K562 (cell line): ENCODE measurements around the gene PSMB10. TPM values are rescaled to one million over a fixed set of nuclear protein-coding genes. Genes with fewer than 3 reads are reported as not detected.

Experiments
- ATAC-seq: fragments of 200-7000 bp; cut with Tn5 transposase; 3 replicates; pipeline ENCODE4 v1.9.1; 2020; ENCODE audit warnings: moderate library complexity
- BruUV-seq: library from RNA; stranded (reverse); fragments of 400-500 nt; replicated peaks from 2 replicates; lab custom pipeline; 2021; lab: Mats Ljungman, UMichigan
- CTCF ChIA-PET: fragments of 300-600 bp; formaldehyde crosslinking; extraction: SDS; loops from one replicate; lab custom pipeline; 2021; ENCODE audit warnings: low intra/inter-chr PET ratio; lab: Yijun Ruan, JAX
- POLR2A ChIA-PET: fragments of 300-600, 350-650 bp; sonication (Branson Sonifier 250); formaldehyde crosslinking; extraction: SDS; loops from one replicate; lab custom pipeline; 2021; ENCODE audit warnings: antibody characterized with exemption, inconsistent platforms; lab: Yijun Ruan, JAX
- DNase-seq, 4 experiments: peaks; one replicate each; pipeline versions ENCODE4 v3.0.0 to v3.0.0-alpha.2; 2011 to 2018; ENCODE audit warnings: low spot score in 3 of 4, mixed read lengths in 3 of 4; ENCODE audit errors: extremely low read depth in 1 of 4
- FAIRE-seq: peaks from 2 replicates; lab custom pipeline; 2011; peaks lifted over from hg19 to GRCh38; lab: Jason Lieb, UNC
- H2AFZ ChIP-seq: 2 replicates; pipeline ENCODE4 v1.6.0; 2011; ENCODE audit warnings: low read depth, low read length, control low read depth, inconsistent platforms
- H3K27ac ChIP-seq: fragments of 200-600 bp; 3 replicates; pipeline ENCODE4 v1.8.0; 2011; ENCODE audit warnings: low read depth, mild to moderate bottlenecking, control low read depth, inconsistent platforms, low read length, moderate library complexity, mixed read lengths; ENCODE audit errors: extremely low read depth
- H3K27me3 ChIP-seq, 2 experiments: fragments of 300-600 bp in 1 of 2; 2 replicates in 1 of 2; 3 replicates in 1 of 2; pipeline versions ENCODE4 v1.6.0 to v1.8.0; 2011; ENCODE audit warnings: inconsistent platforms in 2 of 2, low read length in 2 of 2, mild to moderate bottlenecking in 1 of 2, mixed read lengths in 1 of 2, moderate library complexity in 1 of 2; ENCODE audit not compliant: control insufficient read depth in 2 of 2, insufficient read depth in 2 of 2
- H3K36me3 ChIP-seq: fragments of 300-600 bp; 3 replicates; pipeline ENCODE4 v1.8.0; 2011; ENCODE audit warnings: mild to moderate bottlenecking, low read length, inconsistent platforms; ENCODE audit not compliant: control insufficient read depth, insufficient read depth
- H3K4me1 ChIP-seq, 2 experiments: fragments of 200-600 bp in 1 of 2; replicated peaks in 1 of 2; 2 replicates in 1 of 2; 3 replicates in 1 of 2; pipeline versions ENCODE4 v1.5.1 to v1.8.0; 2011; ENCODE audit warnings: inconsistent platforms in 2 of 2, low read length in 2 of 2, mild to moderate bottlenecking in 1 of 2, mixed read lengths in 1 of 2, moderate library complexity in 1 of 2; ENCODE audit not compliant: control insufficient read depth in 2 of 2, insufficient read depth in 2 of 2
- H3K4me2 ChIP-seq: 2 replicates; pipeline ENCODE4 v1.6.1; 2011; ENCODE audit warnings: low read length, control low read depth, inconsistent platforms, mixed read lengths; ENCODE audit not compliant: insufficient read depth
- H3K4me3 ChIP-seq: fragments of 200-600 bp; sonication (generic), shearing (Covaris generic); 2 replicates; pipeline ENCODE4 v1.5.1; 2016; ENCODE audit warnings: control low read depth, inconsistent platforms
- H3K79me2 ChIP-seq: fragments of 200-600 bp; 3 replicates; pipeline ENCODE4 v1.8.0; 2011; ENCODE audit warnings: low read length, inconsistent platforms; ENCODE audit not compliant: control insufficient read depth, insufficient read depth
- H3K9ac ChIP-seq, 2 experiments: 2 replicates each; pipeline versions ENCODE4 v1.6.0 to v1.6.1; 2011; ENCODE audit warnings: low read depth in 2 of 2, low read length in 2 of 2, control low read depth in 1 of 2, inconsistent platforms in 1 of 2, mild to moderate bottlenecking in 1 of 2, mixed read lengths in 1 of 2; ENCODE audit not compliant: insufficient read depth in 1 of 2
- H3K9me1 ChIP-seq: one replicate; pipeline ENCODE4 v1.6.0; 2011; ENCODE audit warnings: inconsistent platforms, mild to moderate bottlenecking, low read length, moderate library complexity; ENCODE audit not compliant: control insufficient read depth, insufficient read depth
- H3K9me3 ChIP-seq: replicated peaks from 2 replicates; pipeline ENCODE4 v1.5.1; 2011; ENCODE audit warnings: low read depth, low read length, inconsistent platforms; ENCODE audit not compliant: control insufficient read depth, insufficient read depth
- H4K20me1 ChIP-seq: replicated peaks from 2 replicates; pipeline ENCODE4 v1.6.1; 2011; ENCODE audit warnings: low read length, inconsistent platforms, mixed read lengths; ENCODE audit not compliant: control insufficient read depth, insufficient read depth
- FOXJ2 ChIP-seq: fragments of 200-800 bp; sonication (Bioruptor generic); IDR thresholded peaks from 2 replicates; pipeline ENCODE4 v1.6.1; 2016; ENCODE audit warnings: missing genetic modification characterization, missing compliant biosample characterization
- TAF15 ChIP-seq: fragments of 200-400 bp; formaldehyde crosslinking; IDR thresholded peaks from 2 replicates; pipeline ENCODE4 v1.6.1; 2017; ENCODE audit warnings: mild to moderate bottlenecking, low read depth, low read length, moderate library complexity
- ZNF655 ChIP-seq: fragments of 250-450 bp; sonication (Bioruptor Pico); IDR thresholded peaks from 2 replicates; pipeline ENCODE4 v1.5.0; 2021
- WGBS: fragments of 100-300 bp; shearing (Covaris generic); methylation state at CpG from one replicate; pipeline ENCODE4 v1.1.6; 2016; ENCODE audit warnings: low coverage, mixed read lengths; ENCODE audit not compliant: insufficient coverage; ENCODE audit errors: missing lambda C conversion rate; 5-methylcytosine and 5-hydroxymethylcytosine counted together
- in situ Hi-C: fragments of 300-500 bp; cut with MboI; formaldehyde crosslinking; loops from 4 replicates; pipeline ENCODE4 v1.15.0; 2018; ENCODE audit warnings: inconsistent platforms, mixed read lengths
- intact Hi-C: fragments of 100-400 bp; cut with micrococcal nuclease; formaldehyde crosslinking; loops from 2 replicates; pipeline ENCODE4 v1.14.2; 2022
- polyA plus RNA-seq, 8 experiments: library from polyadenylated mRNA; depleted of rRNA in 4 of 8; stranded (reverse) in 5 of 8; unstranded in 3 of 8; fragments of >200 nt; fragmentation: Nextera tagmentation in 2 of 8; fragmentation: Illumina TruSeq in 1 of 8; extraction: Ambion mirVana in 2 of 8; extraction: Trizol in 1 of 8; gene quantifications; 2 replicates each; pipeline versions ENCODE4 v1.2.1 to v1.2.3, GENCODE V29; 2011 to 2014; ENCODE audit warnings: inconsistent platforms in 1 of 8, missing spikeins in 1 of 8
- total RNA-seq, 7 experiments: library from RNA; depleted of rRNA in 6 of 7; stranded (reverse); fragments of >200 nt in 6 of 7; fragmentation: Illumina TruSeq in 2 of 7; extraction: Trizol in 2 of 7; gene quantifications; 2 replicates each; pipeline versions ENCODE4 v1.2.1 to v1.2.3, GENCODE V29; 2011 to 2021; ENCODE audit warnings: low replicate concordance in 1 of 7

PSMB10 gene
- total and polyA plus RNA-seq, 9 of the 15 experiments (the other 6 are each of a cell fraction or from before 2014, with no cell fraction given): 11.7 to 105 (median 51.0) TPM

- H3K9me3 ChIP-seq: no peaks in the 10 kb centered on the region
- no peak for ATAC-seq
- ChIA-PET POLR2A (interaction anchor here (0.7 to 1.0 kb wide), 3 partner anchors 10 to 32 kb away, joined by 3 read pairs; no protein-coding TSS in a partner anchor), CTCF (interaction anchor here (0.6 to 1.7 kb wide), 5 partner anchors 41 to 254 kb away, joined by 3 to 6 read pairs (median 4); partner anchors contain the start of gene NRN1L)
- 51% methylated on average over 13 of the region's 13 CpGs for WGBS
- H2AFZ ChIP-seq: no peak overlapping the region
- BruUV-seq: no TSS peak
- peaks cover 22% of the 10 kb centered on the region for H4K20me1 ChIP-seq
- in situ Hi-C loops: loop anchor here (5.0 to 10.0 kb wide), 3 partner anchors 109 to 401 kb away; partner anchors contain the start of genes C16orf86, ENKD1 and RIPOR1
- no peak overlapping the region for H3K4me2 ChIP-seq
- FAIRE-seq: no peak
- peaks cover 3% of the 10 kb centered on the region for H3K9me1 ChIP-seq
- H3K27ac ChIP-seq: no peak overlapping the region
- no peak overlapping the region for H3K4me3 ChIP-seq
- H3K36me3 ChIP-seq: peaks cover 11% of the 10 kb centered on the region; the same call in 1 of the 3 replicates
- H3K79me2 ChIP-seq: no peaks in the 10 kb centered on the region
- no peak for DNase-seq
- peak overlapping the region in 1 of 2 experiments; percentile 15; a peak in 1 of 4 replicates for H3K9ac ChIP-seq
- intact Hi-C loops: no loop called here
- H3K4me1 ChIP-seq: peaks cover 13 to 37% of the 10 kb centered on the region in 2 experiments
- H3K27me3 ChIP-seq: no peaks in the 10 kb centered on the region
- no peak for TF ChIP-seq TAF15
- no peak for TF ChIP-seq FOXJ2
- no peak for TF ChIP-seq ZNF655 (CRISPR knock-in tag)
These were observed 10.4 kb downstream of the PSMB10 start for GRCh38 chr16:67926181-67926750.
